IMR-90 (cell line): Measurements from ENCODE around the gene TTC28. TPM values are rescaled to one million over a fixed set of nuclear protein-coding genes. Genes with fewer than 3 reads are reported as not detected.

Experiments used
- ATAC-seq: fragments of 200-7000 bp; cut with Tn5 transposase; 2 replicates; pipeline ENCODE4 v1.9.1; 2020; ENCODE audit warnings: low read depth, mild to moderate bottlenecking, moderate library complexity
- BruUV-seq: library from RNA; stranded (reverse); fragments of 400-500 nt; replicated peaks from 2 replicates; lab custom pipeline; 2021; lab: Mats Ljungman, UMichigan
- CTCF ChIA-PET: fragments of 300-600 bp; formaldehyde crosslinking; extraction: SDS; loops from one replicate; lab custom pipeline; 2021; ENCODE audit warnings: antibody characterized with exemption; lab: Yijun Ruan, JAX
- POLR2A ChIA-PET: fragments of 300-600 bp; sonication (Branson Sonifier 250); formaldehyde crosslinking; loops from one replicate; lab custom pipeline; 2022; ENCODE audit warnings: antibody characterized with exemption; ENCODE audit not compliant: unreplicated experiment; lab: Charles Lee
- DNase-seq: peaks from one replicate; pipeline ENCODE4 v3.0.0; 2013
- H2AFZ ChIP-seq: replicated peaks from 2 replicates; pipeline ENCODE3; 2013; ENCODE audit warnings: low read length, mild to moderate bottlenecking; ENCODE audit not compliant: poor library complexity
- H2AK5ac ChIP-seq: 2 replicates; pipeline ENCODE4 v1.6.1; 2013; ENCODE audit warnings: low read depth, low read length, inconsistent platforms
- H2AK9ac ChIP-seq: replicated peaks from 2 replicates; pipeline ENCODE3; 2013; ENCODE audit warnings: mild to moderate bottlenecking, low read depth, low read length, moderate library complexity; ENCODE audit not compliant: poor library complexity
- H2BK120ac ChIP-seq: 2 replicates; pipeline ENCODE4 v1.6.1; 2013; ENCODE audit warnings: low read depth, low read length, inconsistent platforms
- H2BK15ac ChIP-seq: 3 replicates; pipeline ENCODE4 v1.6.1; 2013; ENCODE audit warnings: low read depth, low read length, inconsistent platforms
- H2BK20ac ChIP-seq: 2 replicates; pipeline ENCODE4 v1.6.1; 2013; ENCODE audit warnings: low read depth, mild to moderate bottlenecking, inconsistent platforms, low read length, moderate library complexity
- H2BK5ac ChIP-seq: 2 replicates; pipeline ENCODE4 v1.6.1; 2013; ENCODE audit warnings: mild to moderate bottlenecking, low read depth, low read length, inconsistent platforms; ENCODE audit not compliant: poor library complexity, severe bottlenecking
- H3K14ac ChIP-seq: replicated peaks from 2 replicates; pipeline ENCODE4 v1.6.1; 2013; ENCODE audit warnings: low read depth, low read length, inconsistent platforms
- H3K18ac ChIP-seq: 2 replicates; pipeline ENCODE4 v1.6.1; 2013; ENCODE audit warnings: low read depth, low read length, control low read depth
- H3K23ac ChIP-seq: 2 replicates; pipeline ENCODE4 v1.6.1; 2013; ENCODE audit warnings: low read depth, low read length, inconsistent platforms
- H3K27ac ChIP-seq: 2 replicates; pipeline ENCODE4 v1.5.1; 2013; ENCODE audit warnings: mild to moderate bottlenecking, control low read depth, low read length; ENCODE audit not compliant: insufficient read depth
- H3K27me3 ChIP-seq: 2 replicates; pipeline ENCODE4 v1.6.1; 2013; ENCODE audit warnings: low read length; ENCODE audit not compliant: control insufficient read depth, insufficient read depth
- H3K36me3 ChIP-seq: 2 replicates; pipeline ENCODE4 v1.6.1; 2013; ENCODE audit warnings: low read length, mixed read lengths; ENCODE audit not compliant: control insufficient read depth, insufficient read depth
- H3K4ac ChIP-seq: 2 replicates; pipeline ENCODE4 v1.6.1; 2013; ENCODE audit warnings: low read depth, low read length, inconsistent platforms
- H3K4me1 ChIP-seq: 2 replicates; pipeline ENCODE4 v1.6.1; 2013; ENCODE audit warnings: low read length, mixed read lengths; ENCODE audit not compliant: control insufficient read depth, insufficient read depth
- H3K4me2 ChIP-seq: 2 replicates; pipeline ENCODE4 v1.6.1; 2013; ENCODE audit warnings: low read depth, mild to moderate bottlenecking, control low read depth, low read length, moderate library complexity
- H3K4me3 ChIP-seq: 2 replicates; pipeline ENCODE4 v1.5.1; 2013; ENCODE audit warnings: low read depth, mild to moderate bottlenecking, control low read depth, low read length, moderate library complexity; ENCODE audit not compliant: insufficient read depth
- H3K56ac ChIP-seq: 2 replicates; pipeline ENCODE4 v1.6.1; 2013; ENCODE audit warnings: low read length, inconsistent platforms; ENCODE audit not compliant: insufficient read depth; ENCODE audit errors: extremely low read depth
- H3K79me1 ChIP-seq, 2 experiments: 2 replicates each; pipeline ENCODE4 v1.6.1; 2013; ENCODE audit warnings: low read length in 2 of 2, inconsistent platforms in 1 of 2, low read depth in 1 of 2
- H3K9ac ChIP-seq: 2 replicates; pipeline ENCODE4 v1.6.1; 2013; ENCODE audit warnings: low read depth, low read length, control low read depth
- H3K9me1 ChIP-seq: 2 replicates; pipeline ENCODE4 v1.6.1; 2013; ENCODE audit warnings: low read length, inconsistent platforms; ENCODE audit not compliant: insufficient read depth
- H3K9me3 ChIP-seq: 2 replicates; pipeline ENCODE4 v1.6.1; 2013; ENCODE audit warnings: low read length; ENCODE audit not compliant: control insufficient read depth, insufficient read depth
- H4K20me1 ChIP-seq: 2 replicates; pipeline ENCODE4 v1.6.1; 2013; ENCODE audit warnings: low read length, inconsistent platforms; ENCODE audit not compliant: insufficient read depth
- H4K5ac ChIP-seq: 2 replicates; pipeline ENCODE4 v1.6.1; 2013; ENCODE audit warnings: mild to moderate bottlenecking, low read depth, low read length, control low read depth
- H4K8ac ChIP-seq, 2 experiments: 2 replicates each; pipeline ENCODE4 v1.6.1; 2013; ENCODE audit warnings: low read depth in 2 of 2, low read length in 2 of 2, control low read depth in 1 of 2, inconsistent platforms in 1 of 2
- H4K91ac ChIP-seq: 2 replicates; pipeline ENCODE4 v1.6.1; 2013; ENCODE audit warnings: low read depth, low read length, inconsistent platforms; ENCODE audit not compliant: insufficient read depth
- CEBPB ChIP-seq: IDR thresholded peaks from 2 replicates; pipeline ENCODE4 v1.6.1; 2012; ENCODE audit warnings: low read depth, low read length, improper control_type of control experiment
- CTCF ChIP-seq: conservative IDR thresholded peaks from 2 replicates; pipeline ENCODE4 v1.5.1; 2012; ENCODE audit warnings: mild to moderate bottlenecking, low read depth, low read length, improper control_type of control experiment
- FOS ChIP-seq: fragments of 150-350 bp; IDR thresholded peaks from 2 replicates; pipeline ENCODE4 v1.6.1; 2016; ENCODE audit warnings: low read depth, low read length
- MAZ ChIP-seq: IDR thresholded peaks from 2 replicates; pipeline ENCODE4 v1.6.1; 2012; ENCODE audit warnings: low read depth, mild to moderate bottlenecking, low read length, improper control_type of control experiment, moderate library complexity, borderline replicate concordance
- MXI1 ChIP-seq: IDR thresholded peaks from 2 replicates; pipeline ENCODE4 v1.6.1; 2012; ENCODE audit warnings: low read depth, mild to moderate bottlenecking, low read length, moderate library complexity, borderline replicate concordance
- RAD21 ChIP-seq: IDR thresholded peaks from 2 replicates; pipeline ENCODE4 v1.6.1; 2012; ENCODE audit warnings: low read length, improper control_type of control experiment
- RFX5 ChIP-seq: IDR thresholded peaks from 2 replicates; pipeline ENCODE4 v1.8.0; 2012; ENCODE audit warnings: low read depth, mild to moderate bottlenecking, low read length, moderate library complexity
- SMC3 ChIP-seq: fragments of 150-350 bp; IDR thresholded peaks from 2 replicates; pipeline ENCODE4 v1.6.1; 2016; ENCODE audit warnings: low read depth, mild to moderate bottlenecking, antibody characterized with exemption, low read length, moderate library complexity
- USF2 ChIP-seq: fragments of 150-350 bp; IDR thresholded peaks from 2 replicates; pipeline ENCODE4 v1.6.1; 2017; ENCODE audit warnings: mild to moderate bottlenecking, antibody characterized with exemption, low read length, low read depth
- WGBS, 2 experiments: methylation state at CpG; one replicate each; pipeline versions ENCODE4 v1.1.5 to v1.1.7; 2013; ENCODE audit warnings: missing lambda C conversion rate in 2 of 2; ENCODE audit not compliant: insufficient read length in 1 of 2; ENCODE audit errors: extremely low coverage in 2 of 2; 5-methylcytosine and 5-hydroxymethylcytosine counted together
- dilution Hi-C: fragments of 300-500 bp; cut with HindIII; formaldehyde crosslinking; loops from one replicate; pipeline ENCODE4 v1.14.3; 2018; ENCODE audit warnings: low sequenced_read_pairs; ENCODE audit not compliant: unreplicated experiment
- in situ Hi-C: fragments of 300-500 bp; cut with MboI; formaldehyde crosslinking; loops from 3 replicates; pipeline ENCODE4 v1.14.3; 2019; ENCODE audit warnings: low sequenced_read_pairs, inconsistent platforms, mixed read lengths
- intact Hi-C: fragments of 100-400 bp; cut with micrococcal nuclease; formaldehyde crosslinking; loops from 2 replicates; pipeline ENCODE4 v1.10.0; 2022
- polyA plus RNA-seq, 3 experiments: library from polyadenylated mRNA; depleted of rRNA; stranded (reverse); fragments of >200 nt; gene quantifications; 2 replicates each; pipeline ENCODE4 v1.2.3, GENCODE V29; 2012; ENCODE audit warnings: low replicate concordance in 1 of 3
- total RNA-seq: library from RNA; depleted of rRNA; stranded (reverse); fragments of >200 nt; gene quantifications from 2 replicates; pipeline ENCODE4 v1.2.3, GENCODE V29; 2012

The TTC28 gene
- total and polyA plus RNA-seq, 2 of the 4 experiments (the other 2 are of a cell fraction), result 5.6 to 13.3 TPM

GRCh38 chr22:28222976-28223745, 456.5 kb downstream of the TTC28 start (continued):
- no peak for TF ChIP-seq CTCF

- no peak overlapping the region for H4K5ac ChIP-seq
- no peak overlapping the region for H3K56ac ChIP-seq
- no peak overlapping the region for H2BK120ac ChIP-seq
- H3K4me2 ChIP-seq, result no peak overlapping the region
- no peaks in the 10 kb centered on the region for H3K27me3 ChIP-seq
- ChIA-PET POLR2A (no interaction called here), CTCF (no interaction called here)
- H2AK5ac ChIP-seq, result no peak overlapping the region
- no CpG with 5 or more reads among the region's 2 CpGs for WGBS, 2 experiments
- TF ChIP-seq USF2 (no peak), CTCF (no peak), MAZ (no peak), RAD21 (no peak), CEBPB (no peak), FOS (no peak), MXI1 (no peak), RFX5 (no peak), SMC3 (no peak)
- no peak overlapping the region for H4K8ac ChIP-seq
- DNase-seq, result no peak
- H3K14ac ChIP-seq, result no peak overlapping the region
- no peaks in the 10 kb centered on the region for H3K79me1 ChIP-seq
- H2AK9ac ChIP-seq, result no peak overlapping the region
- H3K36me3 ChIP-seq, result no peaks in the 10 kb centered on the region
- no TSS peak for BruUV-seq
- no peak overlapping the region for H3K4me3 ChIP-seq
- H4K91ac ChIP-seq, result no peak overlapping the region
- no peak overlapping the region for H3K4ac ChIP-seq
- no peak overlapping the region for H3K18ac ChIP-seq
- no peak for ATAC-seq
- H3K27ac ChIP-seq, result no peak overlapping the region
- H3K23ac ChIP-seq, result no peak overlapping the region
- H2BK5ac ChIP-seq, result no peak overlapping the region
- H3K9ac ChIP-seq, result no peak overlapping the region
- H3K4me1 ChIP-seq, result peaks cover 3% of the 10 kb centered on the region
- no peak overlapping the region for H2BK20ac ChIP-seq
- intact Hi-C loops, result loop anchor here (5.0 kb wide), 1 partner anchor 455 kb away; the partner anchor contains the start of gene TTC28
- H2AFZ ChIP-seq, result no peak overlapping the region
- peaks cover 3% of the 10 kb centered on the region; the same call in 1 of the 2 replicates for H4K20me1 ChIP-seq
- dilution Hi-C loops, result no loop called here
- H3K9me3 ChIP-seq, result no peaks in the 10 kb centered on the region
- in situ Hi-C loops, result no loop called here
- no peak overlapping the region for H2BK15ac ChIP-seq
- peaks cover 5% of the 10 kb centered on the region; the same call in 1 of the 2 replicates for H3K9me1 ChIP-seq
These were observed 457.1 kb downstream of the TTC28 start for GRCh38 chr22:28222571-28222970.
